Iris pigment epithelial cell (primary cell): Measurements from ENCODE around the gene PLPPR1.
"Not testable (repeated sequence)": the region's sequence is repeated elsewhere in the genome, so short reads cannot be mapped to it uniquely, and the experiment has no call there.

Source experiments
- DNase-seq: peaks from one replicate; pipeline ENCODE4 v3.0.0-alpha.2; 2011; ENCODE audit warnings: low read depth

The PLPPR1 gene

DNA sequence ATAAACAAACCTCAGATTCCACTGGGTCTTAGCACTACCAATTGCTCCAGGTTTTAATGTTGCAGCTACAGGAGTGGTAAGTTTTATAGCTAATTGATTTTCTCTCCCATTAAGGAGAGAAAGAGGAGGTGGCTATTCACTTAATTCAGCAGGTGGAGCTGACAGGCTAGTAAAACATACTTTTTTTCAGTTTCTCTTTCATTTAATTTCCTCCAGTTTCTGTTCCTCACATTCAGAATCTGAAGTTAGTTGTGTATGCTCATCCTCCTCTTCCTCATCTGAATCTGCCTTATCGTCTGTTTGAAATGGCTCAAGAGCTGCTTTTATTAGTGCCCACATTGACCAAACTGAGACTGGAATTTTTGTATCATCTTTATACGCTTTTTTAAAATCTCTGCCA is 98.0 kb downstream of the PLPPR1 start:
- no peak for DNase-seq

- not testable (repeated sequence) for DNase-seq
Measured at GRCh38 chr9:101127369-101127768, 98.8 kb downstream of the PLPPR1 start.

- no peak for DNase-seq
Measured at GRCh38 chr9:101128623-101129022, 100.1 kb downstream of the PLPPR1 start.

DNA sequence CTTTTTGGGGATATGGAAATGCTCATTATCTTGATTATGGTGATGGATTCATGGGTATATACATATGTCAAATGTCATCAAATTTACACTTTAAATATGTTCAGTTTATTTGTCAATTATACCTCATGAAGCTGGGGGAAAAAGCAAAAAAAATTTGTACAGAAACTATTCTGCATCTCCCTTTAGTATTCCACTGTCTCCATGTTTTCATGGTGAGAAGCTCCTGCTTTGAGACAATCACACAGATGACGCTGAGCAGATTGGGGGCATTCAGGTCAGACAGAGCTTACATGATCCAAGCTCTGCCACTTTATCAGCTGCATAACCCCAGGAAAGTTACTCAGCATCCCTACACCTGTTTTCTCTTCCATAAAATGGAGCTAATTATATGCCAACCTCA is 101.5 kb downstream of the PLPPR1 start:
- no peak for DNase-seq

DNA sequence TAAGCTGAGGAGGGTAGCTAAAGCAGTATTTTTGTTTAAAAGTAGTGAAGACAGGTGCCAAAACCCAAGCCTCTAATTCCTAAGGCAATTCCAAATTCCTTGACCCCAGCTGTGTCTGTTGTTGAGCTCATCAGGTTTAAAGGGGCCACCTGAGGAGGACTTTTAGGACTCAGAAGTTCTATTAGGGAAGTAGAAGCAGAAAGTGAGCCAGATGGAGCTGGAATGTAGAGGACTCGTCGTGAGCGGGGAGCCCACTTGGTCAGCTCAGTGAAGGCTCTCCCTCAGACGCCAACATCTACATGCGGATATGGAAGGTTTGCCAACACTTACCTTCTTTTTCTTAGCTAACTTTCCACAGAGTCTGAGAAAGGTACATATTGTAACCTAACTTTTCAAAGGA is 102.8 kb downstream of the PLPPR1 start:
- DNase-seq, result no peak

GRCh38 chr9:101132801-101133200 is 104.3 kb downstream of the PLPPR1 start:
- DNase-seq, result no peak

- no peak for DNase-seq
Measured at GRCh38 chr9:101138509-101138908, 110.0 kb downstream of the PLPPR1 start.

DNA sequence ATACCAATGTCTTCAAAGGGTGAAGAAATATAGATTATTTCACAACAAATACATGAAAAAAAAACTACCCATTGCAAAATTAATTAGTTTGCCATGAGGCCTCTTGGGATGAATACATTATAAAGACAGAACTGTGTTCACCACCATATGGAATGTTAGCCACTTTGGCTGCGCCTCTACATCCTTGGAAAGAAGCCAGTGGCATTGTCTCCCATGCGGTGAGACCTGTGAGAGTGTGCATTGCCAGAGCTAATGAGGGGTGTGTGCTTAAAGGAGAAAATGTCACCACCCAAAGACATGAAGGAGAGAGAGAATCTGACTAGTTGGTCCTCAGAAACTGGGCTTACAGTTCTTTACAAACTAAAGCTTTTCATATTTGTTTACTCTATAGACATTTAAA is 110.6 kb downstream of the PLPPR1 start:
- no peak for DNase-seq

- DNase-seq, result no peak
Measured at GRCh38 chr9:101140764-101141163, 112.2 kb downstream of the PLPPR1 start.

GRCh38 chr9:101146508-101146907 is 118.0 kb downstream of the PLPPR1 start:
- no peak for DNase-seq

DNA sequence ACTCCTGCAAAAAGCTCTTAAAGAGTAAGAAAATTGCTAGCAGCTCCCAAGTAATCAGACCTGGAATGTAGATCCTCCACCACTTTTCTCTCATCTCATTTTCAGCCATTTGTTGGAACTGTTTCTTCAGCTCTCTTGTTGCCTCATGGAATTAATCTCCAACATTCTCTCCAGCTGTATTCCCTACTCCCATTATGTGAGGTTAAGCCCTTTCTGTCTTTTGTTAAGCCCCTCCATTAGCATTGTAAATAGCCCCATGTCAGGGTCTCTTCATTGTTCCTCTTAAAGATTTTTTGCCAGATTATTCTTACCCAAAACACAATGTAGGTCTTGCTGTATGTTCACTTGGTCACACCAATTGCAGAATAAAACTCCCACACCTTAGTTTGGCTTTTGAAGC is 119.8 kb downstream of the PLPPR1 start:
- no peak for DNase-seq

GRCh38 chr9:101158361-101158760 is 129.8 kb downstream of the PLPPR1 start:
- no peak for DNase-seq

GRCh38 chr9:101162231-101162630 is 133.7 kb downstream of the PLPPR1 start:
- DNase-seq, result no peak

DNA sequence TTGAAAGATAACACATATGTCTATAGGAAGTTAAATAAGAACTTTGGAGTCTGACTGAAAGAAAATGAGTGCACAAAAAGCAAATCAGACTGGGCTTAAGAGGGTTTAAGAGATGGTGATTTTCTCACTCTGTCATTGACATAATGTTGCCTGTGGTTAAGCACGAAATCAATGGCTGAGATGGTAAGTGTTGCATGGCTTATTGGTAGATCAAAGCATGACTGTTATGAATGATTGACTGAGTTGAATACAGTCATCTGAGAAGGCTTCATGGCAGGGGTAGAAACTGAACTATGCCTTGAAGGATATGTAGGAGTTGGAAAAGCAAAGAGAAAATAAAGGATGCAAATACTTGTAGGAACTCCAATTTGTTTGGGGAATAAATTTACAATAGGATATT is 136.6 kb downstream of the PLPPR1 start:
- no peak for DNase-seq

GRCh38 chr9:101167490-101168134 is 139.1 kb downstream of the PLPPR1 start:
- DNase-seq, result no peak

GRCh38 chr9:101172616-101173015 is 144.1 kb downstream of the PLPPR1 start:
- DNase-seq, result no peak

DNA sequence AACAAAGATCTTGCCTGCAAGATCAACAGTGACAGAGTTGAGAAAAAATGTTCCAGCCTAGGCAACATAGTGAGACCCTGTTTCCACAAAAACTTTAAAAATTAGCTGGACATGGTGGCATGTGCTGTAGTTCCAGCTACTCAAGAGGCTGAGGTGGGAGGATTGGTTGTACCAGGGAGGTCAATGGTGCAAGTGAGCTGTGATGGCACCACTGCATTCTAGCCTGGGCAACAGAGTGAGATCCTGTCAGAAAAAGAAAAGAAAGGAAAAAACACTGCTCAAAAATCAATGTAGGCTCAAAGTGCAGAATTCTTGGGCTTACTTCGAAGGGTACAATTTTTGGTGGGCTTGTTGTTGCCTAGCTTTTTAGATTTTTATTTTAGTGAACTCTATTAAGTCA is 145.4 kb downstream of the PLPPR1 start:
- DNase-seq, result no peak

DNA sequence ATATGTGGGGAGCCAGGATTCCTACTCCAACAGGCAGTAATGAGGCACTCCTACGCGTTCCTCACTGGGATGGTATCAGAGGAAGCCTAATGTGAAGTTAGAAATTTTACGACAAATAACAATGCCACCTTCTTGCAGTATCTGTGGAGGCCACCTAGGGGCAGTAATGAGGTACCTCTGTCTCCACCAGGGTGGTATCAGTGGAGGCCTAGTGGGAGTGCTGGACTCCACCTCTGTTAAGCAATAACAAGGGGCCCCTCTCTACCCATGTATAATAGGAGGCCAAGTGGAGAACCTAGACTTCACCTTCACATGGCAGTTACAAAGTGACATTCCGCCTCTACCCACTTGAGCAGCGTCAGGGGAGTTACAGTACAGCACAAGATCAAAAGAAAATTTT is 147.9 kb downstream of the PLPPR1 start:
- no peak for DNase-seq

DNA sequence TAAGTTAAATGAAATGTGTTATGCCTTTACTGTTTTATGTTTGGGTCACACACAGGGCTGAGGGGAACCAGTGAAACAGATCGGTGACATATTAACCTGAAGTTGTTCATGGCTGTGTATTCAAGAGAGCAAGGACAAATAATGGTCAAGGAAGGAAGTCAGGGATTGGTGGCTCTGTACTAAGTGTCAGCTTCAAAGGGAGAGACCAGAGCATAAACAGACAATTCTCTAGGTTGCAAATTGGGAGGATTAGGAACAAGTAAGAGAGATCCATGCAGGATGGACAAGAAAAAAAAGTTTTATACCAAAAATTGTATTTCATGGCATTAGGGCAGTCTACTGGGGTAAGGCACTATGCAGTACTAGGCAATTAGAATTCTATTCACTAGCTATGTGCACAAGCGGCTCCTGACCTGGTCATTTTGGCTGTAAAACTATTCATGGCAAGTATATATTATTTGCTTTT is 156.3 kb downstream of the PLPPR1 start:
- no peak for DNase-seq

DNA sequence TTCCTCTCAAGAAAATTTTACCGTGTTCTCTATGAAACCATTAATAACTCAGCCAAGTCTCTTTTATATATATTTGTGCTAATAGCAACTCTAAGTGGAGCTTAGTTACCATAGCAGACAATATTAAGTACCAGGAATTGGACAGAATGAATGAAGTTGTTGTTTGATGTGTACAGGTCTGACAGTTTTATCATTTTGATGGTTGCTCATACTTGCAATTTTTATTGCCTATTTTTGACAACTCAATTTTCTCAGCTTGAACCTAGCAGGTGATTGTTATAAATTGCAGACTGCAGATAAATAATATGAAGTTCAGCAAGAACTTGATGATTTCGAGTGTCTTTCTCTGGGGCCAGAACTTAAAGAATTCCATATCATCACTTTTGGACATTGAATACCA is 163.2 kb downstream of the PLPPR1 start:
- DNase-seq, result no peak

DNA sequence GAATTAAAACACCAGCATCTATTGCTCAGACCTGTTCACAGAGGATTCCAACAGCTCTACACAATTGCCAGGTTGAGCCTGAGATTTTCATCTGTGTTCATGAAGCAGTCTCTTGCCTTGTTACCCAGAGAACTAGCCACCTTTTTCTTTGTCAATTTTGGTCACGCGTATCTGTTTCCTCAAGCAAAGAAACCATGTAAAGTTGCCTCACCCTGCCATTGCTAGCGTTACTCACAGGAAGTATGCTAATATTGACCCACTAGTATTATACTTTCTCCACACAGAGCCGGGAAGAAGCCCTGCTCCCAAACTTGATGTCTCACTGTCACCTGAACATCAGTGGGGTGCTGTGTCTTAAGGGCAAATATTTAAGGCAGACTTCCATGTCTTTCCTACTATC is 168.5 kb downstream of the PLPPR1 start:
- no peak for DNase-seq

- DNase-seq, result no peak
Measured at GRCh38 chr9:101200852-101201251, 172.3 kb downstream of the PLPPR1 start.

- DNase-seq, result no peak
Measured at GRCh38 chr9:101201630-101202029, 173.1 kb downstream of the PLPPR1 start.

DNA sequence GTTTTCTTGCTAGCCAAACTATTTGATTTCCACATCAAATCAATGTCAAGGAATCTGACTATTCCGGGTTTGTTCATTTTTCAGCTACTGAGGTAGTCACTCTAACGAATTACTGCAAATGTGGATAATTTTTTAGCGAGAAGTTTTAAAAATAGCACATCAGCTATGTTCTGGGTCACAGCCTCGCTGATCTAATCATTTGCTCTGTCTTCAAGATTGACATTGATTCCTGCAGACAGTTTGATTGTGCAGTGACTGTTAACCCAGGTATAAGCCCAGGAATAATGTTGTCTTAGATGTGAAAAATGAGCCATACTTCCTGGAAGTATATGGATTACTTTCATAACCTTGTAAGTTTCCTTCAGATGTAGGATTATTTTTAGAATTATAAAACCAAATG is 181.1 kb downstream of the PLPPR1 start:
- no peak for DNase-seq

- no peak for DNase-seq
Measured at GRCh38 chr9:101212661-101213060, 184.1 kb downstream of the PLPPR1 start.
